Kidney (tissue), 14 donors: ENCODE data around the gene CHFR. TPM values are rescaled to one million over a fixed set of nuclear protein-coding genes. Genes with fewer than 3 reads are reported as not detected.
A peak's percentile ranks its signal among the peaks of the same experiment; 100 is the strongest.
"Not testable (repeated sequence)": the region's sequence is repeated elsewhere in the genome, so short reads cannot be mapped to it uniquely, and the experiment has no call there.

ENCODE experiments used
- DNase-seq, 5 donors: peaks; one replicate each; pipeline ENCODE4 v3.0.0-alpha.2; 2013 to 2020
- FAIRE-seq: peaks from 2 replicates; lab custom pipeline; 2012; peaks lifted over from hg19 to GRCh38; lab: Jason Lieb, UNC
- H3K27ac ChIP-seq, 2 donors: one replicate each; pipeline ENCODE4 v1.7.0; 2013; ENCODE audit warnings: low read depth in 2 of 2, low read length in 2 of 2, inconsistent platforms in 1 of 2
- H3K27me3 ChIP-seq: one replicate; pipeline ENCODE4 v1.7.1; 2013; ENCODE audit warnings: low read length, inconsistent platforms; ENCODE audit not compliant: control insufficient read depth, insufficient read depth
- H3K36me3 ChIP-seq, 3 donors: one replicate each; pipeline versions ENCODE4 v1.7.0 to v1.7.1; 2013; ENCODE audit warnings: low read length in 3 of 3, control low read depth in 1 of 3, inconsistent platforms in 1 of 3; ENCODE audit not compliant: insufficient read depth in 3 of 3, control insufficient read depth in 2 of 3
- H3K4me1 ChIP-seq, 3 donors: one replicate each; pipeline versions ENCODE4 v1.7.0 to v1.7.1; 2013; ENCODE audit warnings: low read length in 3 of 3, inconsistent platforms in 1 of 3, low read depth in 1 of 3; ENCODE audit not compliant: control insufficient read depth in 2 of 3, insufficient read depth in 2 of 3
- H3K4me3 ChIP-seq, 3 donors: one replicate each; pipeline versions ENCODE4 v1.7.0 to v1.8.1; 2013; ENCODE audit warnings: low read length in 3 of 3, control low read depth in 1 of 3, inconsistent platforms in 1 of 3
- H3K9ac ChIP-seq, 3 donors: one replicate each; pipeline versions ENCODE4 v1.7.0 to v1.7.1; 2013; ENCODE audit warnings: low read length in 3 of 3, control low read depth in 1 of 3, inconsistent platforms in 1 of 3
- H3K9me3 ChIP-seq, 3 donors: one replicate each; pipeline versions ENCODE4 v1.7.0 to v1.7.1; 2013; ENCODE audit warnings: low read length in 3 of 3, control low read depth in 1 of 3, inconsistent platforms in 1 of 3; ENCODE audit not compliant: control insufficient read depth in 2 of 3, insufficient read depth in 1 of 3
- intact Hi-C: fragments of 100-400 bp; cut with DNase I; formaldehyde crosslinking; loops from one replicate; pipeline ENCODE4 v1.11.1; 2022
- polyA plus RNA-seq: library from polyadenylated mRNA; stranded (reverse); fragments of 350-450 nt; fragmentation: Illumina TruSeq; extraction: RNeasy Lipid Tissue Mini Kit (QIAGEN cat#74804); gene quantifications from one replicate; pipeline ENCODE4 v1.2.3, GENCODE V29; 2014; ENCODE audit warnings: low read depth, low replicate concordance; ENCODE audit not compliant: insufficient read depth
- total RNA-seq: library from RNA; stranded (reverse); fragmentation: NEBNext Ultra II Directional; extraction: Animal tissue kit (Norgen Biotek cat#: 25700); gene quantifications from one replicate; pipeline ENCODE4 v1.2.1, GENCODE V29; 2021
- TF ChIP-seq, protein P1 (sequence below): IDR thresholded peaks from 3 replicates; pipeline ENCODE4 v1.5.1; 2012; ENCODE audit warnings: mild to moderate bottlenecking, moderate library complexity, borderline replicate concordance; ENCODE audit not compliant: insufficient read depth; ENCODE audit errors: extremely low read depth
- donor health status: control.
- donor health status: control.
- donor health status: control.
- donor health status: control.
- donor health status: control.
- donor health status: DM: yes; HTN: yes; CAD: no.
- donor health status: Normal renal cell carcinoma (clear cell type).

The CHFR gene
- total and polyA plus RNA-seq, 2 donors from 2014 or later = 8.3 to 37.3 TPM

DNA sequence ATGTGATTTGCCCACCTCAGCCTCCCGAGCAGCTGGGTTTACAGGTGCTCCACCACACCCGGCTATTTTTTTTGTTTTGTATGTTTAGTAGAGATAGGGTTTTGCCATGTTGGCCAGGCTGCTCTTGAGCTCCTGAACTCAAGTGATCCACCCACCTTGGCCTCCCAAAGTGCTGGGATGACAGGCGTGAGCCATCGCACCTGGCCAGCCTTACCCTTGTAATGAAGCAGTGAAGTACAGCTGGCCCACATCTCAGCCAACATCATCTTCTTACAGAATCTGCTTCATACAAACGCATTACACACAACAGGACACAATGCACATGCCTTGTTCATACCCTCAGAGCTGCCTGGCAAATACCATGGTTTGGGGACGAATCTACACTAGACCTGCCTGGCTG lies 31.3 kb upstream of the CHFR start:
- H3K4me3 ChIP-seq = no peak overlapping the region
- DNase-seq = no peak
- H3K27ac ChIP-seq = no peak overlapping the region
- H3K4me1 ChIP-seq = no peaks in the 10 kb centered on the region
- TF ChIP-seq, protein P1, sequence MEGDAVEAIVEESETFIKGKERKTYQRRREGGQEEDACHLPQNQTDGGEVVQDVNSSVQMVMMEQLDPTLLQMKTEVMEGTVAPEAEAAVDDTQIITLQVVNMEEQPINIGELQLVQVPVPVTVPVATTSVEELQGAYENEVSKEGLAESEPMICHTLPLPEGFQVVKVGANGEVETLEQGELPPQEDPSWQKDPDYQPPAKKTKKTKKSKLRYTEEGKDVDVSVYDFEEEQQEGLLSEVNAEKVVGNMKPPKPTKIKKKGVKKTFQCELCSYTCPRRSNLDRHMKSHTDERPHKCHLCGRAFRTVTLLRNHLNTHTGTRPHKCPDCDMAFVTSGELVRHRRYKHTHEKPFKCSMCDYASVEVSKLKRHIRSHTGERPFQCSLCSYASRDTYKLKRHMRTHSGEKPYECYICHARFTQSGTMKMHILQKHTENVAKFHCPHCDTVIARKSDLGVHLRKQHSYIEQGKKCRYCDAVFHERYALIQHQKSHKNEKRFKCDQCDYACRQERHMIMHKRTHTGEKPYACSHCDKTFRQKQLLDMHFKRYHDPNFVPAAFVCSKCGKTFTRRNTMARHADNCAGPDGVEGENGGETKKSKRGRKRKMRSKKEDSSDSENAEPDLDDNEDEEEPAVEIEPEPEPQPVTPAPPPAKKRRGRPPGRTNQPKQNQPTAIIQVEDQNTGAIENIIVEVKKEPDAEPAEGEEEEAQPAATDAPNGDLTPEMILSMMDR = no peak
- peaks cover 0 to 4% (median 0%) of the 10 kb centered on the region in 3 donors for H3K36me3 ChIP-seq
- no peak for FAIRE-seq
- peaks cover 2 to 66% (median 29%) of the 10 kb centered on the region in 3 donors for H3K9me3 ChIP-seq
- no peaks in the 10 kb centered on the region for H3K27me3 ChIP-seq
- intact Hi-C loops = no loop called here
- no peak overlapping the region for H3K9ac ChIP-seq

DNA sequence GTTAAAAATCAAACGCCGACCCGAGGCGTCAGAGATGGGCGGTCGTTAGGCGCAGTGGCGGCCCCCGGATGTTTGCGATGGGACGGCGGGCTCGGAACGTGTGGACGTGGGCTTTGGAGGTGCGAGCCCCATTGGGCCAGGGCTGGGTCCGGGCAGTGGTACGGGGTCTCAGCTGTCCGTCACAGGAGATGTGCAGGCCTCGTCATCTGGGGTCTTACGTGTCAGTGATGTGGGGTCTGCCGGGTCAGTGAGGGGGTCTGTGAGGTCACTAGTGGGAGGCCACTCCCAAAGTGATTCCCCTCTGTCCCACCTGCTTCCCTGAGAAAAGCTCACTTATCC lies 21.6 kb upstream of the CHFR start:
- peaks cover 6% of the 10 kb centered on the region for H3K27me3 ChIP-seq
- TF ChIP-seq, protein P1 = no peak
- H3K9me3 ChIP-seq = peaks cover 2 to 16% (median 4%) of the 10 kb centered on the region in 3 donors
- H3K4me3 ChIP-seq = peak overlapping the region; percentile 34 to 82 (median 75)
- peak overlapping the region; percentile 57 to 78 (median 63) for H3K9ac ChIP-seq
- H3K27ac ChIP-seq = peak overlapping the region; percentile 55 to 71
- DNase-seq = no peak
- intact Hi-C loops = no loop called here
- no peaks in the 10 kb centered on the region for H3K36me3 ChIP-seq
- no peaks in the 10 kb centered on the region for H3K4me1 ChIP-seq
- FAIRE-seq = no peak

- Histone ChIP-seq H3K4me1 (no peaks in the 10 kb centered on the region), H3K27ac (peak overlapping the region; percentile 69 to 71), H3K36me3 (no peaks in the 10 kb centered on the region), H3K9ac (peak overlapping the region; percentile 57 to 78 (median 63)), H3K27me3 (peaks cover 6% of the 10 kb centered on the region), H3K4me3 (peak overlapping the region; percentile 62 to 82 (median 75)), H3K9me3 (peaks cover 0 to 10% (median 4%) of the 10 kb centered on the region in 3 donors)
- intact Hi-C loops = no loop called here
- DNase-seq = peak; percentile 98 to 99 (median 99)
- TF ChIP-seq, protein P1 = no peak
- peak; percentile 84 for FAIRE-seq
These were observed 21.0 kb upstream of the CHFR start for GRCh38 chr12:132908145-132909029.

DNA sequence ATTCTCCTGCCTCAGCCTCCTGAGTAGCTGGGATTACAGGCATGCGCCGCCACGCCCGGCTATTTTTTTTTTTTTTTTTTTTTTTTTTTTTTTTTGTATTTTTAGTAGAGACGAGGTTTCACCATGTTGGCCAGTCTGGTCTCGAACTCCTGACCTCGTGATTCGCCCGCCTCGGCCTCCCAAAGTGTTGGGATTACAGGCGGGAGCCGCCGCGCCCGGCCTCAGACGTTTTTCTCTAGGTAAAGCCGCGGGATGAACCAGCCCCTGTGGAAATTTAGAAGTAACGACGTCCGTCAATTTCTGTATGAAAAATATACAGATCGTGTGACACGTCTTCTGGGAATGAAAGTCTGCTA lies 20.4 kb upstream of the CHFR start:
- H3K27me3 ChIP-seq, H3K36me3 ChIP-seq, DNase-seq, intact Hi-C loops, H3K4me1 ChIP-seq, FAIRE-seq: not testable (repeated sequence)
- Histone ChIP-seq H3K4me3 (peak overlapping the region; percentile 61 to 75 (median 62)), H3K9ac (peak overlapping the region in 2 of 3 donors; percentile 3 to 29), H3K9me3 (peaks cover 0 to 10% (median 4%) of the 10 kb centered on the region in 3 donors), H3K27ac (peak overlapping the region in 1 of 2 donors; percentile 69)
